ENCODE results near the gene DGKZ. TPM values are rescaled to one million over a fixed set of nuclear protein-coding genes. Genes with fewer than 3 reads are reported as not detected.

The DGKZ gene
- total RNA-seq, 1 donor from 2014 or later, result 55.3 TPM

GRCh38 chr11:46342239-46342638 is 5.0 kb upstream of the DGKZ start:
- Histone ChIP-seq H3K36me3 (no peaks in the 10 kb centered on the region), H3K4me1 (peaks cover 85% of the 10 kb centered on the region), H3K27ac (peak overlapping the region; percentile 68), H3K27me3 (ENCODE audit: low read depth) (no peaks in the 10 kb centered on the region), H3K9me3 (no peaks in the 10 kb centered on the region), H3K4me3 (no peak overlapping the region)
- DNase-seq, result no peak
- ATAC-seq, result no peak
- intact Hi-C loops (cut with DNase I), result no loop called here
- TF ChIP-seq, protein P1, sequence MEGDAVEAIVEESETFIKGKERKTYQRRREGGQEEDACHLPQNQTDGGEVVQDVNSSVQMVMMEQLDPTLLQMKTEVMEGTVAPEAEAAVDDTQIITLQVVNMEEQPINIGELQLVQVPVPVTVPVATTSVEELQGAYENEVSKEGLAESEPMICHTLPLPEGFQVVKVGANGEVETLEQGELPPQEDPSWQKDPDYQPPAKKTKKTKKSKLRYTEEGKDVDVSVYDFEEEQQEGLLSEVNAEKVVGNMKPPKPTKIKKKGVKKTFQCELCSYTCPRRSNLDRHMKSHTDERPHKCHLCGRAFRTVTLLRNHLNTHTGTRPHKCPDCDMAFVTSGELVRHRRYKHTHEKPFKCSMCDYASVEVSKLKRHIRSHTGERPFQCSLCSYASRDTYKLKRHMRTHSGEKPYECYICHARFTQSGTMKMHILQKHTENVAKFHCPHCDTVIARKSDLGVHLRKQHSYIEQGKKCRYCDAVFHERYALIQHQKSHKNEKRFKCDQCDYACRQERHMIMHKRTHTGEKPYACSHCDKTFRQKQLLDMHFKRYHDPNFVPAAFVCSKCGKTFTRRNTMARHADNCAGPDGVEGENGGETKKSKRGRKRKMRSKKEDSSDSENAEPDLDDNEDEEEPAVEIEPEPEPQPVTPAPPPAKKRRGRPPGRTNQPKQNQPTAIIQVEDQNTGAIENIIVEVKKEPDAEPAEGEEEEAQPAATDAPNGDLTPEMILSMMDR (IDR thresholded peaks at IDR 0.05), result no peak

GRCh38 chr11:46343520-46343919 is 3.7 kb upstream of the DGKZ start:
- DNase-seq, result no peak
- TF ChIP-seq, protein P1 (IDR thresholded peaks at IDR 0.05), result no peak
- Histone ChIP-seq H3K9me3 (no peaks in the 10 kb centered on the region), H3K4me3 (no peak overlapping the region), H3K27ac (peak overlapping the region; percentile 68), H3K27me3 (ENCODE audit: low read depth) (no peaks in the 10 kb centered on the region), H3K4me1 (peaks cover 79% of the 10 kb centered on the region), H3K36me3 (no peaks in the 10 kb centered on the region)
- intact Hi-C loops (cut with DNase I), result no loop called here
- no peak for ATAC-seq

DNA sequence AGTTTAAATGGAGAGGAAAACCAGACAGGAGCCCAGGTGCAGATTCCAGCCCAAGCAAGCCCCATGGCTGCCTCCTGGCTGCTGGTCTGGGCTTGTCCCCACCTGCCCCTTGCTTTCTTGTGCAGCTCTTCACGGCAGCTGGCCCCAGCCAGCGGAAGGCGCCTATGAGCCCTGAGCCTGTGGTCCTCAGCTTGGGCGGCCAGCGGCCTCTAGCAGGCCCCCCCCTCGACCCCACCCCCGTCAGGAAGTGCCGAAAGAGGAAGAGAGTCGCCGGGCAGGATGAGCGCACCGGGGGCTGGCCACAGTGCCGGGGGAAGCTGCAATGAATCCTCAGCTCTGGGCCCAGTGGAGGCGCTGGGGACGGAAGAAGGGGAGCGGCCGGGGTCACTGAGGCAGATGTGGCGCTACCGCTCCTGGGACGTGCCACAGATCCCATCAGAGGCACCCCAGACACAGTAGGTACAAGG is 2.1 kb upstream of the DGKZ start:
- H3K27ac ChIP-seq, result peak overlapping the region; percentile 88
- H3K27me3 ChIP-seq (ENCODE audit: low read depth), result no peaks in the 10 kb centered on the region
- peak overlapping the region; percentile 64 for H3K4me3 ChIP-seq
- TF ChIP-seq, protein P1 (IDR thresholded peaks at IDR 0.05), result no peak
- ATAC-seq, result peak; percentile 34 to 47
- intact Hi-C loops (cut with DNase I), result no loop called here
- DNase-seq, result peak; percentile 84
- no peaks in the 10 kb centered on the region for H3K36me3 ChIP-seq
- H3K9me3 ChIP-seq, result no peaks in the 10 kb centered on the region
- peaks cover 78% of the 10 kb centered on the region for H3K4me1 ChIP-seq

DNA sequence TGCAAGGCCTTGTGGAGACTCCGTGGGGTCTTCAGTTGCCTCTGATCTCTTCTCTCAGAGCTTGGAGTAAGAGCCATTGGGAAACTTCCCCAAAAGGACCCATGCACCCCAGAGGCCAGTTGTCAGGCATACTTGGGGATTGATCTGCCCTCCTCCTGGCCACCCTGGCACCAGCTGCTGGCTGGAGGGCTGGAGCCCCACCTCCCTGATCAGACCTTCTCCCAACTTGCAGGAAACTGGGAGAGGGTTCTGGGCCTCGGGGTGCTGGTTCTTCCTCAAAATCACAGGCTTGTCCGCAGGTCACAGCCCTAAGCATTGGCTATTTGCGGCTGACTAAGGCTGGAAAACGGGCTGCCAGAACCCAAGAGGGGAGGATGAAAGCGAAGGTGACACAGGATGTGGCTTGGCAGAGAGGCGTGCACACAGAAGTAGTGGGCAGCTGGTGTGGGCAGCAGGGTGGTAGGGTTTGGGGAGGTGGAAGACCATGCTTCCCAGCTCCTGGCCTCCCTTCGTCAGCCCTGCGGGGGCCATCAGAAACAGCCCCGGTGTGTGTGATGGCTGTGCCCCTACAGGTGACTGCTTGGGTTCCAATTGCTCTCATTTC is 1.3 kb upstream of the DGKZ start:
- intact Hi-C loops (cut with DNase I), result no loop called here
- Histone ChIP-seq H3K9me3 (no peaks in the 10 kb centered on the region), H3K36me3 (peaks cover 2% of the 10 kb centered on the region), H3K27me3 (ENCODE audit: low read depth) (no peaks in the 10 kb centered on the region), H3K27ac (peak overlapping the region; percentile 88), H3K4me3 (peak overlapping the region; percentile 64), H3K4me1 (peaks cover 81% of the 10 kb centered on the region)
- DNase-seq (no peak), ATAC-seq (peak in 1 of 2 donors; percentile 1)
- TF ChIP-seq, protein P1 (IDR thresholded peaks at IDR 0.05), result no peak

GRCh38 chr11:46347637-46348311 is 511 bp downstream of the DGKZ start:
- H3K9me3 ChIP-seq, result no peaks in the 10 kb centered on the region
- TF ChIP-seq, protein P1 (IDR thresholded peaks at IDR 0.05), result no peak
- H3K4me3 ChIP-seq, result peak overlapping the region; percentile 75
- DNase-seq (no peak), ATAC-seq (peak in 1 of 2 donors; percentile 3)
- peaks cover 5% of the 10 kb centered on the region for H3K36me3 ChIP-seq
- H3K27me3 ChIP-seq (ENCODE audit: low read depth), result no peaks in the 10 kb centered on the region
- H3K27ac ChIP-seq, result peak overlapping the region; percentile 70
- H3K4me1 ChIP-seq, result peaks cover 81% of the 10 kb centered on the region
- intact Hi-C loops (cut with DNase I), result no loop called here
